IPS-18a (cell line): ENCODE results near the gene PDLIM4.

Experiments
- H3K27ac ChIP-seq: one replicate; pipeline ENCODE4 v1.5.1; 2013; ENCODE audit warnings: low read length
- H3K27me3 ChIP-seq: one replicate; pipeline ENCODE4 v1.6.1; 2013; ENCODE audit warnings: mild to moderate bottlenecking, low read length; ENCODE audit not compliant: control insufficient read depth, insufficient read depth
- H3K36me3 ChIP-seq: one replicate; pipeline ENCODE4 v1.6.1; 2013; ENCODE audit warnings: low read depth, low read length; ENCODE audit not compliant: control insufficient read depth
- H3K4me1 ChIP-seq: one replicate; pipeline ENCODE4 v1.6.1; 2013; ENCODE audit warnings: low read depth, low read length; ENCODE audit not compliant: control insufficient read depth
- H3K4me3 ChIP-seq: one replicate; pipeline ENCODE4 v1.5.1; 2013; ENCODE audit warnings: low read length
- H3K9ac ChIP-seq: one replicate; pipeline ENCODE4 v1.6.1; 2013; ENCODE audit warnings: mild to moderate bottlenecking, low read length, moderate library complexity
- H3K9me3 ChIP-seq: one replicate; pipeline ENCODE4 v1.6.1; 2013; ENCODE audit warnings: low read depth, low read length; ENCODE audit not compliant: control insufficient read depth

PDLIM4 gene

DNA sequence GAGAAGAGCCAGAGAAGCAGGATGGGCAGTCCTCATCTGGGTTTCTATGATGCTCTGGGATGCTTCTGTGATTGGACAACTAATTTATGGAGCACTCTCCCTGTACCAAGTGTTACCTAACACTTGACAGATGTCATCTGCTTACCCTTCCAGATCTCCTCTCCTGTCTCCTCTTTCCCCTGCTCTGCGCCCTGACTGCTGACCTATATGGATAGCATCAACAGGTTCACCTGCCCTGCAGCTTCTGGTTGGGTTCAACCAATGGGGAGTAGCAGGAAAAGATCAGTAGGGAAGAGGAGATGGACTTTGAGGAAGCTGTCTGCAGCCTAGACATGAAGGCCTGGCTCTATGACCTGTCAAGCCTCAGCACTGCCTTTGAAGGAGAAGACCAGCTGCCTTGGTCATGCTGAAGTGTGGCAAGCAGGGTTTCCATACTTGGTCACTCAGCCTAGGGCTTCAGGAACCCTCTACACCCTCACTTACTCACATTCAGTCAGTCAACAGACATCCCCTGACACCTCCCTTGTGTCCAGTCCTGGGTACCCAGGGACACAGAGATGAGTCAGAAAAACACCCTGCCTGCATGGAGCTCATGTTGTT, 18.5 kb upstream of the PDLIM4 start:
- Histone ChIP-seq H3K4me3 (no peak overlapping the region), H3K9ac (no peak overlapping the region), H3K27me3 (no peaks in the 10 kb centered on the region), H3K36me3 (no peaks in the 10 kb centered on the region), H3K4me1 (no peaks in the 10 kb centered on the region), H3K9me3 (no peaks in the 10 kb centered on the region), H3K27ac (no peak overlapping the region)

- Histone ChIP-seq H3K9ac (no peak overlapping the region), H3K4me3 (no peak overlapping the region), H3K27me3 (no peaks in the 10 kb centered on the region)
These were observed 17.7 kb upstream of the PDLIM4 start for GRCh38 chr5:132239776-132240175.

GRCh38 chr5:132243366-132243977, 14.0 kb upstream of the PDLIM4 start:
- Histone ChIP-seq H3K27me3 (no peaks in the 10 kb centered on the region), H3K9me3 (no peaks in the 10 kb centered on the region), H3K4me1 (no peaks in the 10 kb centered on the region), H3K9ac (no peak overlapping the region), H3K36me3 (no peaks in the 10 kb centered on the region), H3K27ac (no peak overlapping the region), H3K4me3 (no peak overlapping the region)

More at GRCh38 chr5:132239776-132240175, 17.7 kb upstream of the PDLIM4 start:
- Histone ChIP-seq H3K4me1 (no peaks in the 10 kb centered on the region), H3K36me3 (no peaks in the 10 kb centered on the region), H3K27ac (no peak overlapping the region), H3K9me3 (no peaks in the 10 kb centered on the region)

DNA sequence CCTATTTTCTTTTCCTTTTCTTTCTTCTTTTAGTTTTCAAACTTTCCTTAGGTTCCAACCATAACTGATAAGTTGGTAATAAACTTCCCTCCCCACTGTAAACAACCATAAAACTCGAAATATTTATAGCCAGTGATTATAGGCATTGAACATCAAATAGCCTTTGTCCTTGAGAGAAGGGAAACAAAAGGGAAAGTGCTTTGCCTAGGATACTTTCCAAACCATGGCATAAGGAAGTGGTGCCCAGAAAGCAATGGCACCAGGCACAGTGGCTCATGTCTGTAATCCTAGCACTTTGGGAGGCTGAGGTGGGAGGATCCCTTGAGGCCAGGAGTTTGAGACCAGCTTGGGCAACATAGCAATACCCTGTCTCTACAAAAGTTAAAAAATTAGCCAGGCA, 11.9 kb upstream of the PDLIM4 start:
- Histone ChIP-seq H3K9me3 (no peaks in the 10 kb centered on the region), H3K36me3 (no peaks in the 10 kb centered on the region), H3K4me1 (no peaks in the 10 kb centered on the region), H3K27me3 (no peaks in the 10 kb centered on the region), H3K4me3 (no peak overlapping the region), H3K9ac (no peak overlapping the region), H3K27ac (no peak overlapping the region)

DNA sequence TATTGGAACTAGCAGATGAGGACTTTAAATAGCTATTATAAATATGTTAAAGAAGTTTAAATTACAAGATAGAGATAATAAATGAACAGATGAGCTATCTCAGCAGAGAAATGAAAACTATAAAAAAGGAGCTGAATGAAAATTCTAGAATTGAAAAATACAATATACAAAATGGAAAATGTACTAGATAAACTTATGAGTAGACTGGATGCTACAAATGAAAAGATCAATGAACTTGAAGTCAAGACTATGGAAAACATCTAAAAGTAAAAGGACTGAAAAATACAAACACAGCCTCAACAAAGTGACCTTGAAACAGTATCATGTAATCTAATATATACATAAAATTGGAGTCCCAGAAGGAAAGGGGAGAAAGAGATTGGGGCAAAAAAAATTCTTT, 10.7 kb upstream of the PDLIM4 start:
- no peak overlapping the region for H3K4me3 ChIP-seq
- no peaks in the 10 kb centered on the region for H3K9me3 ChIP-seq
- H3K9ac ChIP-seq, result no peak overlapping the region
- H3K36me3 ChIP-seq, result no peaks in the 10 kb centered on the region
- no peak overlapping the region for H3K27ac ChIP-seq
- H3K27me3 ChIP-seq, result no peaks in the 10 kb centered on the region
- H3K4me1 ChIP-seq, result no peaks in the 10 kb centered on the region

GRCh38 chr5:132250547-132250946, 6.9 kb upstream of the PDLIM4 start:
- no peaks in the 10 kb centered on the region for H3K27me3 ChIP-seq

DNA sequence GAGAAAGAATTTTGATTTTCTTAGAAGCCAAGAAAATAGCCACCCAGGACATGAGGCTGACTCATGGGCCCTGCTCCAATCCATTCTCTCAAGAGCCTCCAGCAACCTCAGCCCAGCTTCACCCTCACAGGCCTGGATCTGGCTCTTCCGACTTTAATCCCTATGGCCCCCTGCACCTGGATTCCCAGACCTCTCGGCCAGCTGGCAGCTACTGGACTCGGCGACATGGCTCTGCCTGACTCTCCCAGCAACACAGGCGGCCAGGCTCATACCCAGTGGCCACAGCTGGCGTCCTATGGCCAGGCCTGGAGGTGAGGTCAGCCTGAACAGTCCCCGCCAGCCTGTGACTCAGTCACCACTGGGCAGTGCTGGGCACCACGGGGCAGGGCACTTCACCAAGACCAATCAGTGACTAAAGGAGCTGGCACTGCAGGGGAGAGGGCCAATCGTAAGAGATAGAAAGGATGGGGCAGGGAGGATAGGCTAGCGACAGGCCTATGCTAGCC, 6.2 kb upstream of the PDLIM4 start:
- no peaks in the 10 kb centered on the region for H3K4me1 ChIP-seq

More at GRCh38 chr5:132250547-132250946, 6.9 kb upstream of the PDLIM4 start:
- H3K36me3 ChIP-seq, result no peaks in the 10 kb centered on the region
- no peak overlapping the region for H3K27ac ChIP-seq
- no peaks in the 10 kb centered on the region for H3K9me3 ChIP-seq
- no peaks in the 10 kb centered on the region for H3K4me1 ChIP-seq
- H3K9ac ChIP-seq, result no peak overlapping the region
- no peak overlapping the region for H3K4me3 ChIP-seq

DNA sequence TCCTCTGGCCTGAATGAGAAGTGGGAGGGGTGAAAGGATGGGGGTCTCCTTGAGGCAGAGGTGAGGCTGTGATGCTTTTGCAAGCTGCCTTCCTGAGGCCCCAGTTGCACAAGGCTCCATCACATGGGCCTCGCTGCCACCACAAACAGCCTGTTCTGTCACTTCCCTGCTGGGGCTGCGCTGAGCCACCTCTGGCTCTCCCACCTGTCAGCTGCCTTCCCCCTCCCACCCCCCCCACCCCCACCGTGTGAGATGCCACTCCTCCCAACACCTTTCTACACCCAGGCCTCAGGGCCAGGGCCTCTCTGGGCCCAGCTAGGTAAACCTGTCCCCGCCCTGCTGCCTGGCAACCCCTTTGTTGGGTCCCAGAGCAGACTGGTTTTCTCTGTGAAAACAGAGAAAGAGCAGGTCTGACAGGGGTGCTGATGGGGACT, 4.5 kb upstream of the PDLIM4 start:
- no peak overlapping the region for H3K27ac ChIP-seq
- H3K36me3 ChIP-seq, result no peaks in the 10 kb centered on the region
- no peak overlapping the region for H3K9ac ChIP-seq
- no peaks in the 10 kb centered on the region for H3K9me3 ChIP-seq
- H3K27me3 ChIP-seq, result peaks cover 9% of the 10 kb centered on the region
- no peak overlapping the region for H3K4me3 ChIP-seq
- no peaks in the 10 kb centered on the region for H3K4me1 ChIP-seq

More for the DNA sequence above, 6.2 kb upstream of the PDLIM4 start:
- Histone ChIP-seq H3K9ac (no peak overlapping the region), H3K27ac (no peak overlapping the region), H3K9me3 (no peaks in the 10 kb centered on the region), H3K27me3 (peaks cover under 1% of the 10 kb centered on the region), H3K4me3 (no peak overlapping the region), H3K36me3 (no peaks in the 10 kb centered on the region)

- no peak overlapping the region for H3K27ac ChIP-seq
These were observed 3.8 kb upstream of the PDLIM4 start for GRCh38 chr5:132253452-132254320.

DNA sequence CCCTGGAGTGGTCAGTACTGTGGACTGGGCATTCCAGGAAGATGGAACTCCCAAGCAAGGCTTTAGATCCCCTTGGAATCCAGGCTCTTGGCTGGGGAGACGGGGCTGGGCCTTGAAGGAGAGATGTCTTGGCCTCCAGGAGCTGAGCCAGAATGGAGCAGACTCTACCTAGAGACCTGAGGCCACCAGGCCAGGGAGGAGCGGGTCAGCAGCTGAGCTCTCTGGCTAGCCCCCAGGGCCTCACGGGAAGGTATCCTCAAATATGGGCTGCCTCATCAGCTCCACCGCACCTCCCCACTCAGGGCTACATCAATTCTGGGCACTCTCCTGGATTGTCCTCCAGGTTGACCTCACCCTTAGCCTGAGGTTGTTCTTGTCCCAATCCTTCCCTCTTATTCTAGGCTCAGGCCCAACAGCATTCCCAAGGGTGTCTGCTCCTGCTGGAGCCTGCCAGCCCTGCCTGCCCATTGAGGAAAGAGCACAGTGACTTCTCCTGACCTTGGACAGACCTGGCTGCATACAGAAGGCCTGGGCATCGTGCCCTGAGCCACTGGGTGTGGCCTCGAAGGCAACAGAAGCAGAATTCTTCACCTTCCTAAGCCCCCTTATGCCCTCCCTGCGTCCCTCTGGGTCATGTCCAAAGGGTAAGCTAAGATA, 3.0 kb upstream of the PDLIM4 start:
- no peaks in the 10 kb centered on the region for H3K9me3 ChIP-seq
- H3K27ac ChIP-seq, result no peak overlapping the region
- H3K4me3 ChIP-seq, result no peak overlapping the region
- peaks cover 16% of the 10 kb centered on the region for H3K27me3 ChIP-seq
- no peak overlapping the region for H3K9ac ChIP-seq
- H3K4me1 ChIP-seq, result no peaks in the 10 kb centered on the region
- H3K36me3 ChIP-seq, result no peaks in the 10 kb centered on the region

More at GRCh38 chr5:132253452-132254320, 3.8 kb upstream of the PDLIM4 start:
- Histone ChIP-seq H3K9me3 (no peaks in the 10 kb centered on the region), H3K4me3 (no peak overlapping the region), H3K27me3 (peaks cover 16% of the 10 kb centered on the region), H3K36me3 (no peaks in the 10 kb centered on the region), H3K4me1 (no peaks in the 10 kb centered on the region), H3K9ac (no peak overlapping the region)

GRCh38 chr5:132256086-132256782, 1.3 kb upstream of the PDLIM4 start:
- no peak overlapping the region for H3K9ac ChIP-seq
- H3K9me3 ChIP-seq, result no peaks in the 10 kb centered on the region
- no peaks in the 10 kb centered on the region for H3K4me1 ChIP-seq
- no peaks in the 10 kb centered on the region for H3K36me3 ChIP-seq
- H3K4me3 ChIP-seq, result no peak overlapping the region
- H3K27me3 ChIP-seq, result peaks cover 16% of the 10 kb centered on the region
- no peak overlapping the region for H3K27ac ChIP-seq
